GM18519 (cell line): ENCODE measurements around the gene KRTAP1-4.
"Not testable (repeated sequence)": the region's sequence is repeated elsewhere in the genome, so short reads cannot be mapped to it uniquely, and the experiment has no call there.

ENCODE experiments used
- ATAC-seq: cut with Tn5 transposase; IDR thresholded peaks from one replicate; pipeline ENCODE4 v1.9.1; 2021; ENCODE audit warnings: mild to moderate bottlenecking, moderate library complexity; ENCODE audit not compliant: unreplicated experiment, low FRiP score

The KRTAP1-4 gene

GRCh38 chr17:41029633-41030245, at the start of gene KRTAP1-4:
Gene KRTAP1-4, minus strand, starts transcription at chr17:41030195. Its CDS starts 117 bp downstream, at chr17:41030078.
- ATAC-seq, result no peak

DNA sequence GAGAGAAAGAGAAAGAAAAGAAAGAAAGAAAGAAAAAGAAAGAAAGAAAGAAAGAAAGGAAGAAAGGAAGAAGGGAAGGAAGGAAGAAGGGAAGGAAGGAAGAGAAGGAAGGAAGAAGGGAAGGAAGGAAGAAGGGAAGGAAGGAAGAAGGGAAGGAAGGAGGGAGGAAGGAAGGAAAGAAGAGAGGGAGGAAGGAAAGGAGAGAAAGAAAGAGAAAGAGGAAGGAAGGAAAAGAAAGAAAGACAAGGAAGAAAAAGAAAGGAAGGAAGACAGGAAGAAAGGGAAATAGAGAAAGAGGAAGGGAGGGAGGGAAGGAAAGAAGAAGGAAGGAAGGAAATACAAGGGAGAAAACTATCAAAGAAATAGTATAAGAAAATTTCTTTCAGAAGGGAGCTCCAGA, 46.8 kb upstream of the KRTAP1-4 start:
- no peak for ATAC-seq

DNA sequence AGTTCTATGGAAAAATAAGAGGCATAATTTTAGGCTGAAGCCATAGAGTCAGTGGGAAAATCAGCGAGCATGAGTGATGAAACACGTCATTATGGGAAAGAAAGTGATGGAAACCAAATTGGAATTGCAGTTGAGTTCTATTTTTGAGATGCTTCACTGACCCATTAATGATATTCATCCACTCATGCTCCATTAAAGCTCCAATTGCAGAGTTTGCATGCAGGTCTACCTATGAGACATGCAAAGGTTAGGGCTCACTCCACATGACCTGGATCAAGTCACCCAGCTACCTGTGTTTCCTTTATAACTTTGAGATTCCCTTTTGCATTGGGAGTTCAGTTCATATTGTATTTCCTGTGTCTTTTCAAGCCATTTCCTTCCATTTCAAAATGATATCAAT, 43.7 kb upstream of the KRTAP1-4 start:
- no peak for ATAC-seq

DNA sequence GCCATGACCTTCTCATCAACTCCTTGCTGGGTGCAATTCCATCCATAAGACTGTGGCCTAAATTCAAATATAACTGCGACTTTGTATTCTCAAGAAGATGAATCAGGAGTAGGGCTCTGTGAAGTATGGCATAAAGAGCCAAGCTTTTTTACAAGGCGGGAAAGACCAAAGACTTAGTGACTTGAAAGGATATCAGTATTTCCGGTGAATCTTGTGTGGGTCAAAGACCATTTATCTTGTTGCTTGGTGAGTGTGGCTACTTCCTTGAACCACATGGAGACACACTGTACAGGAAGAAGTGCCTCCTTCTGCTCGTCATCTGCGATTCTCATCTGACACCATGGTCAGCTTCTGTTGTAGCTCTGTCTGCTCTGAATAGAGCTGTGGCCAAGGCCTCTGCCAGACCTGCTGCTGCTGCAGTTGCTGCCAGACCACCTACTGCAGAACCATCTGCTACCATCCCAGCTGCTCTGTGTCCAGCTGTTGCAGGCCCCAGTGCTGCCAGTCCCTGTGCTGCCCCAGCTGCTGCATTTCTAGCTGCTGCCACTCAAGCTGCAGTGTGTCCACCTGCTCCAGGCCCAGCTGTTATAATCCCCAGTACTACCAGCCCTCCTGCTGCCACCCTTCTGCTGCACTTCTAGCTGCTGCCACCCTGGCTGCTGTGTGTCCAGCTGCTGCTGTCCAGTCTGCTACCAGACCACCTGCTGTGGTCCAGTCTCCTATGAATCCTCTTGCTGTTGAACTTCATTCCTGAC, 41.8 kb upstream of the KRTAP1-4 start:
- no peak for ATAC-seq

- ATAC-seq, result no peak
Measured at GRCh38 chr17:41069031-41069430, 39.0 kb upstream of the KRTAP1-4 start.

- ATAC-seq, result no peak
Measured at GRCh38 chr17:41067281-41067680, 37.3 kb upstream of the KRTAP1-4 start.

- no peak for ATAC-seq
Measured at GRCh38 chr17:41065829-41066624, 36.0 kb upstream of the KRTAP1-4 start, which contains the start of gene KRTAP2-4. Gene KRTAP2-4, minus strand, starts transcription at chr17:41065879. Its CDS starts 34 bp downstream, at chr17:41065845.

GRCh38 chr17:41065016-41065689, 35.2 kb upstream of the KRTAP1-4 start:
- ATAC-seq, result not testable (repeated sequence)

GRCh38 chr17:41064301-41064700, 34.3 kb upstream of the KRTAP1-4 start:
- ATAC-seq, result no peak

GRCh38 chr17:41063449-41063848, 33.5 kb upstream of the KRTAP1-4 start:
- ATAC-seq, result no peak

DNA sequence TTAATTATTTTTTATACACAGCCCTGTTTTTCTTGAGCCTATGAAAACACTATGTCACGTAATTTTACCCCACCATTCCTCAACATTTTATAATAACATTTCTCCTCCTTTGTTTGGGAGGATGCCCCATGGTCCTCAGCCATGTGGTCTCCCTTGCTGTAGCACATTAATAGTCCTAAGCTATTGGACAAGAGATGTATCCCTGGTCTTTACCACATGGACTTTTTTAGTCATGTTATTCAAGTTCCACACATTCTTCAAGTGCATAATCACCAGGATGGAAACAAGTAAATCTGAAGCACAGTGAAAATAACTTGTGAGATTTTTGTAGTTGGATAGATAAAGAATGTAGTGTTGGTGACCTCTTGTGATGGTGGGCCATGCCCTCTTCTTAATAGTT, 32.0 kb upstream of the KRTAP1-4 start:
- no peak for ATAC-seq

DNA sequence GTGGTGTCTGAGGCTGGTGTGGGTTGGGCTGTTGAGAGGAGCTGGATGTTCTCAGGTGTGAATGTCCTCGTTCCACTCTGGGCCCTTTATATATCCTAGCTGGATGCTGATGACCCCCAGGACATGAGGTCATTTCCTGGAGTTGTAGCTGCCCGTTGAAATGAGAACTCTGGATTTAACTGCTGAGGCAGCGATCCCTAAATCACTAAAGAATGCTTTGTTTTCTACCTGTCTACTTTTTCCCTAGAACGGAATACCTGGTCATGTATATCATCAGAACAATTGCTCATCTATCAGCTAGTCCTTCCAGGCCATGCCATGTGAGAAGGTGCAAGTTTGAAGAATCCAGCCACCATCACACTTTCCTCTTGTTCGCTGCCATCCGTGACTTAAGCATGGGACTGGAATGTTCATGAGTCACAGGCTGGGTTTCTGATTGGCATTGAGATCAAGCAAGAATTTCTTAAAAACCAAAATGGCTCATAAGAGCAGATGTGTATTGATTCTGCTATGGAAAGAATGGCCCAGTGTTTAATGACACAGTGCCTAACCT, 30.1 kb upstream of the KRTAP1-4 start, which contains the start of gene KRTAP2-3:
Gene KRTAP2-3 (minus strand): TSS at position 63 of the 553 bp plus-strand sequence. CDS start 64 bp downstream, outside the sequence.
- no peak for ATAC-seq

DNA sequence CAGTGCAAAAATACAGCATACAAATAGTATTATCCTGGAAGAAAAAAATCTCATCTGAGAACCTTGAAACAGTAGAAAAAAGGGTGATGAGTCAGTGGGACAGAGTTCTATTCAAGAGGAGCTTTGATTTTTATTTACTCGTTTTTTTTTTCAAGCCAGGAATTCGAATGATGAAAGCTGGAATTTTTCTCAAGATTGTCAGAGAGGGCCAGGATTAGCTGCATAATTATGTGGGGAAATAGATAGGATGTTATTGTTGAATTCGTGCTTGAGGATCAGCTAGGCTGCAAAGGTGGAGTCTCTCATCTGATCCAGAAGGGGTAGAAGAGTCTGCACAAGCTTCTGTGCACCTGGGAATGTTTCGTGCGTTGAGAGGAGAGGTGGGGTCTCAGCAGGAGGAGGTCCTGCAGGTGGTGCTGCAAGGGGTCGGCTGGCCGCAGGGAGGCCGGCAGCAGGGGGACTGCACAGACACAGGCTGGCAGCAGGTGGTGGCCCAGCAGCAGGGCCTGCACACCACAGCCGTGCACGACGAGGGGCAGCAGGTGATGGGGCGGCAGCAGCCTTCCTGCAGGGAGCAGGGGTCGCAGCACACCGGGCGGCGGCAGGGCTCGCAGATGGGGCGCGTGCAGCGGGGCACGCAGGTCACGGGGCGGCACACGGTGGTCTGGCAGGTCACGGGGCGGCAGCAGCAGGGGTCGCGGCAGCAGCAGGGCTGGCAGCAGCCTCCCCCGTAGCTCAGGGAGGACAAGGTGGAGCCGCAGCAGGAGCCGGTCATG, 29.5 kb upstream of the KRTAP1-4 start:
- not testable (repeated sequence) for ATAC-seq

GRCh38 chr17:41058741-41059140, 28.7 kb upstream of the KRTAP1-4 start:
- ATAC-seq, result no peak

GRCh38 chr17:41057547-41057946, 27.6 kb upstream of the KRTAP1-4 start:
- no peak for ATAC-seq

- not testable (repeated sequence) for ATAC-seq
Measured at GRCh38 chr17:41055130-41055529, 25.1 kb upstream of the KRTAP1-4 start, which contains the start of gene KRTAP2-2. Gene KRTAP2-2, minus strand, starts transcription at chr17:41055230. Its CDS starts 19 bp downstream, at chr17:41055211.

GRCh38 chr17:41054556-41054955, 24.6 kb upstream of the KRTAP1-4 start:
- not testable (repeated sequence) for ATAC-seq

- ATAC-seq, result no peak
Measured at GRCh38 chr17:41054025-41054424, 24.0 kb upstream of the KRTAP1-4 start.

- no peak for ATAC-seq
Measured at GRCh38 chr17:41052566-41052965, 22.6 kb upstream of the KRTAP1-4 start.
